AG10803 (cell line): ENCODE results near the gene SLC35E2B.
"Not testable (repeated sequence)": the region's sequence is repeated elsewhere in the genome, so short reads cannot be mapped to it uniquely, and the experiment has no call there.

Experiments used
- DNase-seq: peaks from one replicate; pipeline ENCODE4 v3.0.0; 2010; ENCODE audit warnings: low read depth
- H3K4me3 ChIP-seq: 2 replicates; pipeline ENCODE4 v1.5.1; 2011; ENCODE audit warnings: mild to moderate bottlenecking, low read length, control low read depth
- CTCF ChIP-seq: conservative IDR thresholded peaks from 2 replicates; pipeline ENCODE4 v1.5.1; 2011; ENCODE audit warnings: mild to moderate bottlenecking, low read length, control low read depth, inconsistent platforms

The SLC35E2B gene

DNA sequence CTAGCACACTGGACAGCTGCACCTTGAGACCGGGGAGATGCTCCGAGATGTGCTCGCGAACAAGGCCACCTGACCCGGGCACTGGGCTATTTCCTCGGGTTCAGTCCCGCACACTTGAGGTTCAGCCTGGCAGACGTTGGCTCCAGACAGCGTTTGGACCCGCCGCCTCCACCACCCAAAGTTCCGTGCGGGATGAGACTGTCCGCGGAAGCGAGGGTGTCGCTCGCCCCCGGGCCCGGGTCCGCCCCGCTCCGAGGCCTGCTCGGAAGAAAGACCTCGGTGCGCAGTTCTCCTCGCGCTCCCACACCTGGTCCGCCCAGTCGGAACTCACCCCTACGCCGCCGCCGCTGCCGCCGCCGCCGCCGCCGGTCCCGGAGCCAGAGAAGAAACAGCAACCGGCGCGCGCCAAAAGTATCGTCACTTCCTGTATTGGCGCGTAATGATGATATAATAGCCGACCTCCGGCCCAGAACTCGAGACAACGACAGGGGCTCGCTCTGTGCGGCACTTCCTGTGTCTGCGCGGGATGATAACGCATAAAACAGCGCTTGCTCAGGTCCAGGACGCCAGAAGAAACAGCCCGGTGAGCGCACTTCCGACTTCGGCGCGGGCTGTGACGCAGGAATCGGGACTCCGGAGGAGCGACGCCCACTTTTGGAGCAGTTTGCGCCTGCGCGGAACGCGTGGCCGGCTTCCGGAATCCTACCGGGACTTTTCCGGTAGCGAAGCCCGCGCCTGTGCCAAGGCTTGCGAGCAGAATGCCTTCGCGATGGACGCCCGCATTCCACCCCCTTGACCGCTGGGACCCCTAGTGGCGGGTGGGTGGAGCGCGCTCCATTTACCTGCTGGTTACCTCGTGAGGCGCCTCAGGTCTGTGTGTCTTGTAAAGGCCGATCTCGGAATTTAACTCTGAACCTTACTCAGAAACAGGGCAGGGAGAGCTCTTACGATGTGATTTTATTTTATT is 33.7 kb downstream of the SLC35E2B start, which contains the start of gene CDK11B:
CDK11B (minus strand) TSS at position 422 of the 967 bp plus-strand sequence. CDS start 1,519 bp downstream, outside the sequence.
- DNase-seq = peak; percentile 92
- H3K4me3 ChIP-seq = peak within 1 kb of the TSS; percentile 68

DNA sequence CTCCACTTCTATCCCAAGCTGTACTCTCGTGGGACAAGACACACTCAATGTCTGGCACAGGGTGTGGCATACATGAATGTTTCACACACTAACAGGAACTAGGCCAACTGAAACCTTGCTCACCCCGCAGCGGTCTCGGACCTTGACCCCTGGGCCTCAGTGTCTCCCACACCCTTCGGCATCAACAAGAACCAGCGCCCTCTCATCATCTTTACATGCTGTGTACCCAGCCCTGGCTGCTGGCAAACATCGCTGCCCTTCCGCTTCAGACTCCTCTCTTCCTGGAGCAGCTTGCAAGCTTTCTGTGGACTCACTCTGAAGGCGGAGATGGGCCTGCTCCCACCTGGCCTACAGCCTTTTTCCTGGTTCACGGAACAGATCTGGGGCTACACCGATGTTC is 44.3 kb downstream of the SLC35E2B start:
- DNase-seq, H3K4me3 ChIP-seq: not testable (repeated sequence)

- H3K4me3 ChIP-seq, DNase-seq: not testable (repeated sequence)
Observed at GRCh38 chr1:1647567-1648241, 44.9 kb downstream of the SLC35E2B start.

DNA sequence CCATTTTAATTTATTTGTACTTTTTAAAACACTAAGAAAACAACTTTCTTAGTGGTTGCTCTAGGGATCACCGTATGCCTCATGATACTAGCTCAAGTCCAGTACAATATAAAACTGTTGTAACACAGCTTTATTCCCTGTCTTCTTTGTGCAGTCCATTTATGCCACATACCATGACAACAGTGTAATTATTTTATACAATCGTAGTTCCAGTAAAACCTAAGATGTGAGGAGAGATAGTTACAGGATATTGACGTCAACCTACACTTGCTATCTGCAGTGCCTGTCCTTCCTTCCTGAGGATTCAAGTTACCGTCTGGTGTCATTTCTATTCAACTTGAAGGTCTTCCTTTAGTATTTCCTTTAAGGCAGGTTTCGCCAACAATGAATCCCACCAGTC is 46.3 kb downstream of the SLC35E2B start:
- DNase-seq, H3K4me3 ChIP-seq: not testable (repeated sequence)

DNA sequence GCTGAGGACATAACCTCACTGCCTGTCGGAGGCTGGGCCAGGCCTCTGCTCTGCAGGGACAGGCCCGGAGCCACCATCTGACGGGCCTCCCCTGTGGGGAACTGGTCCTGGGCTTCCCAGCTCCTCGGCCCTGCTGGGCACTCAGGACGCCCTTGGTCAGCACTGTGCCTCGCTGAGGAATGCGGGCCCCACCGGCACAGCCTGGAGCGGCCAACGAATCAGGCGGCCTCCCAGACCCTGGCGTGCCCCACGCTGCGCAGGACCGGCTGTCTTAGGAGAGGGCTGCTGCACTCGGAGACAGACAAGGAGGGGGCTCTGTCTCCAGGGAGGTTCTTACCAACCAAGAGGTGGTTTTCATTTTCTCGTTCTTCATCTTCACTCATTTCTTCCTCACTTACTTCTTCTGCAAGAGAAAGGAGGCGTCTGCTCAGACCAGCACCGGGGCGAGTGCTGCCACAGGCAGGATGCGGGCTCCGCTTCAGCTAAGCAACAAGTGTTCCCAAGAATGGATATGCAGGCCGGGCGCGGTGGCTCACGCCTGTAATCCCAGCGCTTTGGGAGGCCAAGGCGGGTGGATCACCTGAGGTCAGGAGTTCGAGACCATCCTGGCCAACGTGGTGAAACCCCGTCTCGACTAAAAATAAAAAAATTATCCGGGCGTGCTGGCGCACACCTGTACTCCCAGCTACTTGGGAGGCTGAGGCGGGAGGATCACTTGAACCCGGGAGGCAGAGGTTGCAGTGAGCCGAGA is 51.7 kb downstream of the SLC35E2B start:
- H3K4me3 ChIP-seq, DNase-seq: not testable (repeated sequence)

DNA sequence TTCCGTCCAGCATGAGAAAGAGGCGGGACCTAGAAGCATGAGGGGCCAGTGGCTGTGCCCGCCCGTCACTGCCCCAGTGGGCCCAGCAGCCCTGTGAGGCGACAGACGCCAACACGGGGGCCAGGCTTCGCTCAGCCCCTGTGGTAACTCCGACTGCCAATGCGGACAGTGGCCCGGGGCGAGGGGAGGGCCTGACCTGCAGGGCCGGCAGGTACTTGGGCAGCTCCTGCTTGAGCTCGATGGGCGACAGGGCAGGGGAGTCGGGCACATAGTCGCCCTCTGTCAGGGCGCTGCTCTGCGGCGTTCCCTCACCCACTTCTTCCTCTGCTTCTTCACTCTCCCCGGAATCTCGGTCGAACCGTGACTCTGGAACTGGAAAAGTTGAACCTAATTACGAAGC is 52.5 kb downstream of the SLC35E2B start:
- not testable (repeated sequence) for DNase-seq, H3K4me3 ChIP-seq

GRCh38 chr1:1639368-1639767 is 53.2 kb downstream of the SLC35E2B start:
- DNase-seq, H3K4me3 ChIP-seq: not testable (repeated sequence)

DNA sequence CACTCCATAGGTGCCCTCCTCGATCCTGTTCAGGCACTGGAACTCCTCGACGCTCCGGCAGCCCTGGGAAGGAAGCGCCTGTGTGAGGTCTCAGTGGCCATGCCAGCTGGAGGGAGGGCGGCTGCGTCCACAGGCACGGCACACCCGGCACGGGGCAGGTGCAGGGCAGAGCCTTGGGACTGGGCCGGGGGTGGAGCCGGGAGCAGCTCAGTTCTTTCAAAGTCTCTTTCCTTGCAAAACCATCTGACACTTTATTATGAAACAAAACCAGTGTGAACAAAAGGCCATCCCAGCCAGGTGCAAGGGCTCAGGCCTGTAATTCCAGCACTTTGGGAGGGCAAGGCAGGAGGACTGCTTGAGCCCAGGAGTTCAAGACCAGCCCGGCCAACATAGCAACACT is 54.1 kb downstream of the SLC35E2B start:
- not testable (repeated sequence) for H3K4me3 ChIP-seq, DNase-seq

DNA sequence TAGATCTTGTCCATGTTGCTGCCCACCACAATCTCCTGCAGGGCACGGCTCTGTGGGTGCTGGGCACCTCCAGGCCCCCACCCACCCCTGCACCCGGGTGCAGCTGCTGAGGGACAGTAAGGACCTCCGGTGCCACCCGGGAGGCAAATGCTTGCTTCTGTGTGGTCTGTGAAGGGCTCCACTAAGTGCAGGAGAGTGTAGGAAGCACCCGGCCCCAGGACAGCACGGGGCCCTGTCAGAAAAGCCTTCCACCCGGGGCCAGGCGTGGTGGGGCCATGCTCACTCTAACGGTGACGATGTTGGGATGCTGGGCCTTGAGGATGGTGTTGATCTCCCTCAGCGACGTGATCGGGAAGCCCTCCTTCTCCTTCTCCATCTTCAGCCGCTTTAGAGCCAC is 55.1 kb downstream of the SLC35E2B start:
- H3K4me3 ChIP-seq, DNase-seq: not testable (repeated sequence)

- H3K4me3 ChIP-seq = not testable (repeated sequence)
Observed at GRCh38 chr1:1636621-1637478, 55.7 kb downstream of the SLC35E2B start.

GRCh38 chr1:1634613-1635012 is 58.0 kb downstream of the SLC35E2B start:
- not testable (repeated sequence) for DNase-seq, H3K4me3 ChIP-seq

More at GRCh38 chr1:1636621-1637478, 55.7 kb downstream of the SLC35E2B start:
- not testable (repeated sequence) for DNase-seq

DNA sequence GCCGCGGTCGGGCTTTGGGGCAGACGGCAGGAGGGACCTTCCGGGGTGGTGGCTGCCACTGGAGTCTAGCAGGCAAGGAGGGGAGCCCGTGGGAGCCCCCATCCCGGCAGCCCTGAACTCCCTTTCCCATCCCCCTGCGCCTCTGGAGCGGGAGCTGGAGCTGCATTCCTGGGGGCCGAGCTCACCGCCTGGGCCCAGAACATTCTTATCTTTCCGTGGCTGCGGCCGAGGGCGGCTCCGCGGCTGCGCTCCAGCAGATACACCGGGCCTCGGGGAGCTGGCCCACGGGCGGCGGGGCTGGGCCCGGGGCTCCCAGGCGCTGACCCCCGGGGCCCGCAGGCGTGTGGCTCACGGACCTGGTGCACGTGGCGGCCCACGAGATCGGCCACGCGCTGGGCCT is 59.2 kb downstream of the SLC35E2B start:
- DNase-seq, H3K4me3 ChIP-seq: not testable (repeated sequence)

DNA sequence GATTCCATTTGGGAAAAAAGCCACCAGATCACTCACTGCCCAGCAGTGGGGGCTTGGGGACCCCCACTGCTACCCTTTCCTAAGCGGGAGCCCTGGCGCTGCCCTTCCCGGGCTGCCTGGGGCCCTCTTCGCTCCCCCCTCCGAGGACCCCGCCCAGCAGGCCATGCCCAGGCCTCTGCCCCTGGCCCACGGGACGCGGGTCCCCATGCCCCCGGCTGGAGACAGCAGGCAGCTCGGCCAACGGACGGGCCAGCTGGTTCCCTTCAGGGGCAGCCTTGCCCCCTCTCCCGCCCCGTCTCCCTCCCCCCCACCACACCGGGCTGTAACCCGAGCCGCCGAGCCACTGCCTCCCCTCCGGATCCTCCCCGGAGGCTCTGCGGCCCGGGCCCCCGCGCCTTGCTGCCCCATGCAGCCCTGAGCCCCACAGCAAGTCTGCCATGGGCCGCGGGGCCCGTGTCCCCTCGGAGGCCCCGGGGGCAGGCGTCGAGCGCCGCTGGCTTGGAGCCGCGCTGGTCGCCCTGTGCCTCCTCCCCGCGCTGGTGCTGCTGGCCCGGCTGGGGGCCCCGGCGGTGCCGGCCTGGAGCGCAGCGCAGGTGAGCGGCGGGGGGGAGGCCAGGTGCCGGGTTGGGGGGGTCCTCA is 60.7 kb downstream of the SLC35E2B start, which contains the start of gene MMP23B:
MMP23B (plus strand) TSS at position 392 of the 639 bp plus-strand sequence; CDS start at position 438, 46 bp downstream.
- no peak for DNase-seq
- no peak within 1 kb of the TSS for H3K4me3 ChIP-seq
- no peak for TF ChIP-seq CTCF
